A172 (cell line): Measurements from ENCODE around the gene RPUSD1. TPM values are rescaled to one million over a fixed set of nuclear protein-coding genes. Genes with fewer than 3 reads are reported as not detected.
A peak's percentile ranks its signal among the peaks of the same experiment; 100 is the strongest.

ENCODE experiments used
- DNase-seq: peaks from one replicate; pipeline ENCODE4 v3.0.0-alpha.2; 2015; ENCODE audit warnings: low spot score
- total RNA-seq: library from RNA; depleted of rRNA; stranded (reverse); fragments of >200 nt; shearing (Covaris generic); gene quantifications from 2 replicates; pipeline ENCODE4 v1.2.3, GENCODE V29; 2014

The RPUSD1 gene
- total RNA-seq, 1 experiment from 2014 or later: 58.3 TPM

DNA sequence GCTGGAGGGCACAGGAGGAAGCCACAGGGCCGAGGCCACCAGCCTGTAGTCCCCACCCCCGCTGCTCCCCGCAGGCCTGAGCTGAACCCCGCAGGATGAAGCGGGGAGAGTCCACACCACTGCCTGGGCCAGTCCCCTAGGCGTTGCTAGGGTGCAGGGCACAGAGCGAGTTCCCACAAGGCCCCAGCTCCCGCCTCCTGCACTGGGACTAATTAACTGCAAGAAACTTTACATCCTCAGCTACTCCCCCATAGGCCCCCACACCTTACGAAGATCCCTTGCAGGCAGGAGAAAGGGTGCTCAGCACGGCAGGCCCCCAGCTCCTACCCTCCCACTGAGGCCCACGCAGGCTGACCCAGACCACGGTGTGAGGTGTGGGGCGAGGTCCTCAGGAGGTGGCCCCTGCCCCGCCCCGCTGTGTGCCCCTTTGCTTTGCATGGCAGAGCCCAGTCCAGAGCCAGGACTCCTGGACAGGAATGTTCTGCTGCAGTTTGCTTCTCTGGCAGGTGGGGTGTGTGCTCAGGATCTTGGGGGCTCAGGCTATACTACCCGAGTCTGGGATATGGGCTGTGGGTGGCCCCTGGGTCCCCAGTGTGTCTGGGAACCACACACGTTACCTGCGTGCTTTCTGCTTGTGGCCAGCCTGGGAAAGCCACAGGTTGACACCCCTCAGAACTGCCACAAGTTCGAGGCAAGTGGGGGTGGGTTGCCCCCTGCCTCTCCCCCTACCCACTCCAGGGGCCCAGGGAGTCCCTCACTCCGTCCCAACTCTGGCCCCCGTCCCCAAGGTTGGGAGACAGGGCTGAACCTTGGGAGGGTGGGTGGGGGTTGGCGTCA is 11.1 kb upstream of the RPUSD1 start:
- no peak for DNase-seq

- no peak for DNase-seq
Measured at GRCh38 chr16:798666-799065, 10.5 kb upstream of the RPUSD1 start.

GRCh38 chr16:797686-798085 is 9.5 kb upstream of the RPUSD1 start:
- no peak for DNase-seq

DNA sequence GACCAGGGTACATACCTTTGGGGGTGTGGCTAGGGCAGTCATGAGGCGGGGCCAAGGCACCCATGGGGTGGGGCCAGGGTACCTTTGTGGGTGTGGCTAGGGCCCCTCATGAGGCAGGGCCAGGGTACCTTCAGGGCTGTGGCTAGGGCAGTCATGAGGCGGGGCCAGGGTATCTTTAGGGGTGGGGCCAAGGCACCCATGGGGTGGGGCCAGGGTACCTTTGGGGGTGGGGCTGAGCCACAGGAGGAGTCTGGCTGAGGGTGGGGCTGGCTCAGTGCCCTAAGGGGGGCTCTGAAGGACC is 8.9 kb upstream of the RPUSD1 start:
- no peak for DNase-seq

DNA sequence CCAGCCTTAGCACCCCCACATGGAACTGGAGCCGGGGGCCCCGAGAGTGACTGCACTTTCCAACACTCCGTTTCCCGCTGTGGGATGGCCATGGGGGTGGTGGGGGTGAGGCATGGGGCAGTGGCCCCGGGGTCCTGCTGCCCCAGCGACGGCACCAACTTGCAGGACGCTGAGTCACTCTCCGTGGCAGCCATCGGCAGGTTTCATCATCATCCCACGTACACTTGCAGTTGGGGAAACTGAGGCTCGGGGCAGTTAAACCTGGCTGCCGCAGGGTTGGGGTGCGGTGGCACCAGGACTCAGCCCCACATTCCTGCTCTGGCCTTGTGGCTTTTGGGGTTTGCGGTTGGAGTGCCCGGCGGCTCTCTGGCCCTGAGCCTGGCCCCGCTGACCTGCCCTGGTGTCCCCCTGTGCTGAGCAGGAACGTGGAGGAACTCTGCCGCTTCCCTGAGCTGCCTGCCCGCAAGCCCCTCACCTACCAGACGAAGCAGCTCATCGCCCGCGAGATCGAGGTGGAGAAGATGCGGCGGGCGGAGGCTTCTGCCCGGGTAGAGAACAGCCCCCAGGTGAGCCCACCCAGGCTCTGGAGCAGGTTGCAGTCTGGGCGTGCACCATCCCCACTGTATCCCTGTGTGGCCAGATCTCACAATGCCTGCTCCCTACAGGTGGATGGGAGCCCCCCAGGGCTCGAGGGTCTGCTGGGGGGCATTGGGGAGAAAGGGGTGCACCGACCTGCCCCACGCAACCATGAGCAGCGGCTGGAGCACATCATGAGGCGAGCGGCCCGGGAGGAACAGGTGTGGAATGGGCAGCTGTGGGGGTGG is 8.3 kb upstream of the RPUSD1 start:
- DNase-seq: no peak

GRCh38 chr16:795580-796229 is 7.5 kb upstream of the RPUSD1 start:
- DNase-seq: no peak

- DNase-seq: no peak
Measured at GRCh38 chr16:794853-795466, 6.8 kb upstream of the RPUSD1 start.

GRCh38 chr16:794091-794822 is 6.1 kb upstream of the RPUSD1 start:
- no peak for DNase-seq

GRCh38 chr16:793414-793813 is 5.2 kb upstream of the RPUSD1 start:
- no peak for DNase-seq

GRCh38 chr16:792221-792995 is 4.2 kb upstream of the RPUSD1 start:
- no peak for DNase-seq

DNA sequence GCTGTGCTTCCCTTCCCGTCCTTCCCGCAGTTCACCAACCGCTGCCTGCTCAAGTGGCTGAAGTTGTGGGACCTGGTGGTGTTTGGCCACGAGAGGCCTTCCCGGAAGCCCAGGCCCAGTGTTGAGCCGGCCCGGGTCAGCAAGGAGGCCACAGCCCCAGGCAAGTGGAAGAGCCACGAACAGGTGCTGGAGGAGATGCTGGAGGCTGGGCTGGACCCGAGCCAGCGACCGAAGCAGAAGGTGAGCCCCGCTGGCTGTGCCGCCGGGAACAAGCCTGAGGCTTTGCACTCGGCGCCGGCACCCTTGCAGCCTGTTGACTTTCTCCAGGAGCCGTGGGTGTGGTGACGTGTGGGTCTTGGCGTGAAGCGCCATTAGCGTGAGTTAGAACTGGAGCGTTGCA is 3.0 kb upstream of the RPUSD1 start:
- no peak for DNase-seq

- DNase-seq: no peak
Measured at GRCh38 chr16:790086-790485, 1.9 kb upstream of the RPUSD1 start.

DNA sequence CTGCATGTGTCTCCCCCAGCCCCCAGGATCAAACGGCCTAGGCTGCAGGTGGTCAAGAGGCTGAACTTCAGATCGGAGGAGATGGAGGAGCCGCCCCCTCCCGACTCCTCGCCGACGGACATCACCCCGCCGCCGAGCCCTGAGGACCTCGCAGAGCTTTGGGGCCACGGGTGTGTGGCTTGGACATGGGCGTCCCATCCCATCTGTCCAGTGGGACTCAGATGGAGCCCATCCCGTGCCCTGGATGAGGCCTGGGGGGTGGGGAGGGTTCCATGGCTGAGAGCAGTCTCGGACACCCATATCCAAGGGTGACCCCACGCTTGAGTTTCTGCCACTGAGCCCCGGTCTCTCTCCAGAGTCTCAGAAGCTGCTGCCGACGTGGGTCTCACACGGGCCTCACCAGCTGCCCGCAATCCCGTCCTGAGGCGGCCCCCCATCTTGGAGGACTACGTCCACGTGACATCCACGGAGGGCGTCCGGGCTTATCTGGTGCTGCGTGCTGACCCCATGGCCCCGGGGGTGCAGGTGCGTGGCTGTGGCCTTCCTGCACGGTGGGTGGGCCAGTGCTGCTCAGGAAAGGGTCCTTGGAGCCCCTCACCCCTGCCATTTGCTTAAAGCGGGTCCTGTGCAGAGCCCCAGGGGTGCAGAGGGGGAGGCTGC is 1.1 kb upstream of the RPUSD1 start:
- DNase-seq: no peak

- peak; percentile 81 for DNase-seq
Measured at GRCh38 chr16:788399-789126, 382 bp upstream of the RPUSD1 start, which contains the start of gene CHTF18. Gene CHTF18, plus strand, starts transcription at chr16:788620. Its CDS starts 65 bp downstream, at chr16:788685.

- no peak for DNase-seq
Measured at GRCh38 chr16:787321-787966, 737 bp downstream of the RPUSD1 start.

DNA sequence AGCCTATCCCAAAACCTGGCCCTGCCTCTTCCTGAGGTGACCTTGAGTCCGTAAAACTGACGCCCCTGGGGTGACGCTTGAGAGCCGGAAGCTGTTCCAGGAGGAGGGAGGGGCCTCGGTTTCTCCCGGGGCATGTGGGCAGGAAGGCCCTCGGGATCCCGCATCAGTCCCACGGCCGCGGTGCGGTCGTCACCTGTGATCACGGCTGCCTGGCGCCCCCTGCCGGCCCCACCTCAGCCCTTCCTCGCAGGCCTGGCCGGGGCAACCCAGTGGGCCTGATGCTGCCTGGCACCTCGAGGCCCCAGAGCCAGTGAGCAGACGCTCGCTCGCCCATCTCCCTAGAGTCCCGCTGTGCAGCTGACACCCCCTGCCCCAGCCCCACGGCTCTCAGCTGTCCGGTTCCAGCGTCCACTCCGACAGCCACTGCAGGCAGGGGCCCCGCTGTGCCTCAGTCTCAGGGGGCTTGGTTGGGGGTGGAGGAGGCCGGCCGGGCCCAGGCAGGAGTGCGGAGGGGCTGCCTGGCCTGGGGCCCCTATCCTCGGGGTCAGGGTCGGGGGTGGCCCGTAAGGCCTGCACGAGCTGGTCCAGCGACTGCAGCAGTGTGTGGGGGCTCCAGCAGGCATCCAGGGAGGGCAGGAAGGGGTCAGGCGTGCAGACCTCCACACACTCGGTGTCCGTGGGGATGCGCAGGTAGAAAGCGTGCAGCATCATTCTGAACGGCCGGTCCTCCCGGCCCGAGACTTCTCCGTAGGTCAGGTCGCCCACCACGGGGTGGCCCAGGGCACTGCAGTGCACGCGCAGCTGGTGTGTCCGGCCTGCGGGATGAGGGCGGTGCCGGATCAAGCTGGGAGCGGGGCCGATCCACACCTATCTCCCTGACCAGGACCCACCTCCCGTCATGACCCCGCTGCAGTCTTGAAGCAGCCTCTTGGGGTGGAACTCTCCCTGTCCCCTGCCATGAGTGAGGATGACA is 2.3 kb downstream of the RPUSD1 start:
- DNase-seq: no peak

DNA sequence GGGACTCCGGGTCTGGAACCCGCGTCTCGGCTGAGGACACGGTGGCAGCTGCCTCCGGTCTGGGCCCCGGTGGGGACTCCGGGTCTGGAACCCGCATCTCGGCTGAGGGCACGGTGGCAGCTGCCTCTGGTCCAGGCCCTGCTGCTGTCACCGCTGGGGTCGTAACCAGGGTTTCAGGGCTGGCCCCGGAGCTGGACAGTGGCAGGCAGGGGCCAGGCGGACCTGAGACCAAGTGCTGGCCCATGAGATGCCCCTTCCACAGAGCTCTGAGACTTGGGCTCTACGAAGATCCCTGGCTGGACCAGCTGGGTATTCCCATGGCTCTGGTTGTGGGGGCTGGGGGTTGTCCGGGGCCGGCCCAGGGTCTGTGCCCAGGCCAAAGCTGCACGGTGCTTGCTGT is 3.8 kb downstream of the RPUSD1 start:
- DNase-seq: no peak
